Bronchial epithelial cell (primary cell): Measurements from ENCODE around the gene SELPLG. TPM values are rescaled to one million over a fixed set of nuclear protein-coding genes. Genes with fewer than 3 reads are reported as not detected.
A peak's percentile ranks its signal among the peaks of the same experiment; 100 is the strongest.

ENCODE experiments used
- DNase-seq: peaks from one replicate; pipeline ENCODE4 v3.0.0-alpha.2; 2010; ENCODE audit warnings: low read depth
- FAIRE-seq: peaks from 2 replicates; lab custom pipeline; 2011; peaks lifted over from hg19 to GRCh38; lab: Jason Lieb, UNC
- H3K27me3 ChIP-seq: 2 replicates; pipeline ENCODE4 v1.5.1; 2011; ENCODE audit warnings: low read length; ENCODE audit not compliant: control insufficient read depth, insufficient read depth
- H3K36me3 ChIP-seq: 2 replicates; pipeline ENCODE4 v1.5.1; 2011; ENCODE audit warnings: low read length; ENCODE audit not compliant: control insufficient read depth, insufficient read depth
- H3K4me3 ChIP-seq: 2 replicates; pipeline ENCODE4 v1.5.1; 2011; ENCODE audit warnings: mild to moderate bottlenecking, low read depth, low read length, control low read depth
- total RNA-seq: library from RNA; depleted of rRNA; stranded (reverse); fragments of >200 nt; gene quantifications from 2 replicates; pipeline ENCODE4 v1.2.1, GENCODE V29; 2014
- TF ChIP-seq, protein P1 (sequence below): IDR thresholded peaks from 2 replicates; pipeline ENCODE4 v1.5.1; 2011; ENCODE audit warnings: mild to moderate bottlenecking, moderate library complexity, low read length, control low read depth, inconsistent platforms; ENCODE audit not compliant: insufficient read depth, severe bottlenecking

SELPLG gene
- total RNA-seq, 1 donor from 2014 or later: under 0.01 TPM

DNA sequence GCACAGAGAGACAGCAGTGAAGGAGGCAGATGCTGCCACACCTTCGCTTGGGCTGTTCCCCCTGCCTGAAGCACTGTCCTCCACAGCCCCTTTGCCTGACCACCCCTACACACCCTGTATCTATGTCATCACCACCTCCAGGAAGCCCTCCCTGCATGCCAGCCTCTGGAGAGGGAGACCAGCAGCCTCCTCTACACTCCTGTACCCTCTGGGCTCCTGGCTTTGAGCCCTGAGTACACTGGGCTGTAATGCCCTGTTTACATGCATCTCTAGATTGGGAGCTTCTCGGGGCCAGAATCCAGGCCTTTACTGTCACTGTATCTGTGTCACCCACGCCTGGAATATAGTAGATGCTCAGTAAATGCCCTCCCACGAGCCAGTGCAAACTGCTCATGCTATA lies 30.0 kb downstream of the SELPLG start:
- Histone ChIP-seq H3K36me3 (no peaks in the 10 kb centered on the region), H3K4me3 (no peak overlapping the region), H3K27me3 (no peaks in the 10 kb centered on the region)
- TF ChIP-seq, protein P1, sequence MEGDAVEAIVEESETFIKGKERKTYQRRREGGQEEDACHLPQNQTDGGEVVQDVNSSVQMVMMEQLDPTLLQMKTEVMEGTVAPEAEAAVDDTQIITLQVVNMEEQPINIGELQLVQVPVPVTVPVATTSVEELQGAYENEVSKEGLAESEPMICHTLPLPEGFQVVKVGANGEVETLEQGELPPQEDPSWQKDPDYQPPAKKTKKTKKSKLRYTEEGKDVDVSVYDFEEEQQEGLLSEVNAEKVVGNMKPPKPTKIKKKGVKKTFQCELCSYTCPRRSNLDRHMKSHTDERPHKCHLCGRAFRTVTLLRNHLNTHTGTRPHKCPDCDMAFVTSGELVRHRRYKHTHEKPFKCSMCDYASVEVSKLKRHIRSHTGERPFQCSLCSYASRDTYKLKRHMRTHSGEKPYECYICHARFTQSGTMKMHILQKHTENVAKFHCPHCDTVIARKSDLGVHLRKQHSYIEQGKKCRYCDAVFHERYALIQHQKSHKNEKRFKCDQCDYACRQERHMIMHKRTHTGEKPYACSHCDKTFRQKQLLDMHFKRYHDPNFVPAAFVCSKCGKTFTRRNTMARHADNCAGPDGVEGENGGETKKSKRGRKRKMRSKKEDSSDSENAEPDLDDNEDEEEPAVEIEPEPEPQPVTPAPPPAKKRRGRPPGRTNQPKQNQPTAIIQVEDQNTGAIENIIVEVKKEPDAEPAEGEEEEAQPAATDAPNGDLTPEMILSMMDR: no peak
- FAIRE-seq: peak; percentile 40
- DNase-seq: no peak

DNA sequence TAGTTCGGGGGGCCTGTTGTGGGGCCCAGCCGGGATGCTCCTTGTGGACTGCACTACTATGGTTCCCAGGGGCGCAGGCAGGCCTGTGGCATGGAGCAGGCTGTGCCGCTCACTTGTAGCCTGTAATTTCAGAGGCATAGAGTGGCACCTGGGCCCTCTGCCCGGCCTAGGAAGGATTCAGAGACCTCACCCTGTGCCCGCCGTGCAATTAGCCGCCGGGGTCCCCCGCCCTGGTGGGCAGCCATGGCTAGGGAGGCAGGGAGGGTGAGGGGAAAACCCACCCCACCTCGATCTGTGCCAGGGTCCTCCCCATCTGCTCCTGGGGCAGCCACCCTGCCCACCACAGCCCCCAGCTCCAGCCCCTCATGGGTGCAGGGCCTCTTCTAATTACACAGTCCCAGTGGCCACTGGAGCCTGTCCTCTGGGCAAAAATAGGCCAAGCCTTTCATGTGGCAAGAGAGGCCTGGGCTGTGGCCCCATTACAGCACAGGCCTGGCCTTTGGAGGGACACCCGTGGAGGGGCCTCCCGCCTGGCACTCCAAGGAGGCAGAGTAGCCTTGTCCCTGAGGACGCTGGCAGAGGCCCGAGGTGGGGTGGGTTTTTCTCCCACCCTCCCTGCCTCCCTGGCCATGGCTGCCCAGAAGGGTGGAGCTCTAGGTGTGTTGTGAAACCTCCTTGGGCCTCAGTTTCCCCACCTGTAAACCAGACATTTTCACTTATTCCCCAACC lies 30.6 kb downstream of the SELPLG start:
- Histone ChIP-seq H3K4me3 (no peak overlapping the region), H3K36me3 (no peaks in the 10 kb centered on the region), H3K27me3 (no peaks in the 10 kb centered on the region)
- no peak for DNase-seq
- FAIRE-seq: no peak
- TF ChIP-seq, protein P1: no peak

DNA sequence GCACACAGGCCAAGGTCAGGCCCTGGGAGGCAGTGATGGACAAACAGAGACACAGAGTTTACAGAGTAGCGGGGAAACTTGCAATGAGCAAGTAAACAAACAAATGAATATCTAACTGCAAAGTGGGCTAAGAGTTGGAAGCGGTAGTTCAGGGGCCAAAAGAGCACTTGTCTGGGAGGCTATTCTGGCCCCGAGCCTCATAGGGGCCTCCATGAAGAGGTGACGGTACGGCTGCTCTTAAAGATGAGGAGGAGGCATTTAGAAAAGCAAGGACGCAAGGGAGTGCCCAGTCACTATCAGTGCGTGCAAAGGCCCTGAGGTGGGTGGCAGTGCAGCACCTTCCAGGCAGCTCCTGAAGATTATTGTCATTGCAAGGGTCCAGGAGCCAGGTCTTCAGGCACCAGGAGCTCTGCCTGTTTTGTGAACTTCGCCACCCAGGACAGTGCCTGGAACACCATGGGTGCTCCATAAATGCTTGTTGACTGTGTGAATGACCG lies 31.4 kb downstream of the SELPLG start:
- Histone ChIP-seq H3K4me3 (no peak overlapping the region), H3K36me3 (no peaks in the 10 kb centered on the region), H3K27me3 (no peaks in the 10 kb centered on the region)
- no peak for DNase-seq
- TF ChIP-seq, protein P1: no peak
- no peak for FAIRE-seq

DNA sequence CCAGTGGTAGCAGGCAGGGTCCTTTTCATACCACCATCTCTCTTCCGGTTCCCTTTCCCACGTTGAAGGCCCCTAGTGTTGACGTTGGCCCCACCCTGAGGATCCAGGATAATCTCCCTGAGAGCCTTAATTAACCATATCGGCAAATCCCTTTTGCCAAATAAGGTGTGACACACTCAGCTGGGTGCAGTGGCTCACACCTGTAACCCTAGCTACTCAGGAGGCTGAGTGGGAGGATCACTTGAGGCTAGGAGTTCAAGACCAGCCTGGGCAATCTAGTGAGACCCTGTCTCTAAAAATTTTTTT lies 33.0 kb downstream of the SELPLG start:
- TF ChIP-seq, protein P1: no peak
- no peaks in the 10 kb centered on the region for H3K27me3 ChIP-seq
- no peaks in the 10 kb centered on the region for H3K36me3 ChIP-seq
- no peak for FAIRE-seq
- H3K4me3 ChIP-seq: no peak overlapping the region
- no peak for DNase-seq

DNA sequence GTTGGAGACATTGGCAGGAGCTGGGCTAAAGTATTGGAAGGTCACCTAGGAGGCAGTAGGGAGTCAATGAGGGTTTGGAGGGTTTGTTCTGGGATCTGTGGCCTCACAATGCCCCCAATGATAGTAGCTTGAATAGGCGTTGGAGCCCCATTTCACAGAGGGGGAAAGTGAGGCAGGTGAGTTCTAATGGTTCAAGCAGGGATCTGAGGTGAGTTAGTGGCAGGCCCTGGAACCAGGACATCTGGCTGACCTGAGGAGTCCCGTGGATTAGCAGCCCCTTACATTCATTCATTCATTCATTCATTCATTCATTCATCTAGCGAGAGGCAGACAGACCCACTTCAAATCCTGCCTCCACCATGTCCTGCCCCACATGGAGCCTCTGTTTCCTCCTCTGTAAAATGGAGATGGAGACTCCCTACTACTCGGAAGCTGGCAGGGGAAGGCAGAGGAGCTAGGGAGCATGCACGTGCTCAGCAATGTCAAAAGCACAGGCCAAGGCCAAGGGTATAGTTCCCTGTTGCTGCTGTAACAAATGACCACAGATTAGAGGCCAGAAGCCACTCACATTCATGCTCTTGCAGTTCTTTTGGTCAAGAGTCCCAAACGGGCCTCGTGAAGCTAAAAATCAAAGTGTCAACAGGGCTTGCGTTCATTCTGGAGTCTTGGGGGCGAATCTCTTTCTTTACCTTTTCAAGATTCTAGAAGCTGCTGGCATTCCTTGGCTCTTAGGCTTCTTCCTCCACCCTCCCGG lies 33.6 kb downstream of the SELPLG start:
- H3K4me3 ChIP-seq: no peak overlapping the region
- no peak for FAIRE-seq
- no peaks in the 10 kb centered on the region for H3K27me3 ChIP-seq
- TF ChIP-seq, protein P1: no peak
- no peaks in the 10 kb centered on the region for H3K36me3 ChIP-seq
- no peak for DNase-seq
